HPDE6-E6E7 (cell line): ENCODE measurements around the gene STPG2.
A peak's percentile ranks its signal among the peaks of the same experiment; 100 is the strongest.

Source experiments
- DNase-seq: peaks from one replicate; pipeline ENCODE4 v3.0.0; 2011; ENCODE audit warnings: missing footprints; ENCODE audit errors: extremely low spot score

STPG2 gene

DNA sequence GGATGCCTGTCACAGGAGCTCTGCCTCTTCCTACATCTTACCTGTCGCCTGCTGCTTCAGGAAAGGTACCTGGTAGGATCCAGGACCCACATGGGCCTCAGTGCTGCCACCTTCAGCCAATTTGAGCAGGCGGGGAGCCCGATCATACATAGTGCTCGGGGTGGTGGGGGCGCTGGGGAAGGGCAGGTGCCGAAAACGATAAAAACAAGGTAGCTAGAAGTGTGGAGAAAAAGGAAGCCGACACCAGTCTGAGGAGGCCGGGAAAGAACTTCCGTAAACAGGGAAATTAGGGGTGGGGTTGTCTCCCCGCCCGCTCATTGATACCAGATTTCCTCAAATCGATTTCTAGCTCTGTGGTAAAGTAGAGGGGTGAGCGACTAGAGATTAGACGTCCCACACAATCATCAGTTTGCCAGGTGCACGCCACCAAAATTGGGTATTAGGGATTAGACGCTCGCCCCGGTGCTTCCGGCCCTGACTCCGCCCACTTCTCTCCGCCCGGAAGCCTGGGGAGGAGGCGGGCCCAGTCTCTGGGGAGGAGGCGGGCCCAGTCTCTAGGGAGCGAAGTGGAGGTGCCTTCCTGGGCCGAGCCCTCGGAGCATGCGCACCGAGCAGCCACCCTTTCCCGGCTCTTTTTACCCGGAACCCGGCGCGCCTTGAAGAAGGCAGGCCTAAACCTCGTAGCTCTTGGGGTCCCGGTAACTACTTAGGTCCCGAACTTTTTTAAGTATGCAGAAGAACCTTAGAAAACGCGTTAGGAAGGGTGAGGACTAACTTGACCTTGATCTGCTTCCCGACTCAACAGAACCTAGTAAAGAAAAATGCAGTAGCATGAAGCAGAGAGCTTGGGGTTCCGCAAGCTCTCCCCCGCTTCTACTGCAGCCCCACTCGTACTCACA lies at the start of gene STPG2:
Gene STPG2 (minus strand): TSS at position 476 of the 899 bp plus-strand sequence.
- DNase-seq: peak; percentile 90

DNA sequence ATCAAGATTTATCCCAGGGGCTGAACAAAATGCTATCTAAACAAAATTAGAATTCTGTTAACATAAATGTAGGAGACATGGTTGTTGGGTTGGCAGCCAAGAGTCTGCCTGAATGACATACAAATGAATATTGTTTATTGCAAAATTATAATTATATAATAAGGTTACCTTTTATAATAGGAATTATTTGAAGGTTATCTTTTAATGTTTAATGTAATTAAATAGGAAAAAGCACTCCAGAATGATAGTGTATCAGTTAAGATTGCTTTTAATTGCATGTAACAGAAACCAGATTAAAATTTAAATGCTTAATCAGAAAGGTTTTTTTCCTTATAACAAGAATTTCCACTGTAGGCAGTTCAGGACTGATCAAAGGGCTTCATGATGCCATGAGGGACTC lies 42.0 kb upstream of the STPG2 start:
- no peak for DNase-seq

DNA sequence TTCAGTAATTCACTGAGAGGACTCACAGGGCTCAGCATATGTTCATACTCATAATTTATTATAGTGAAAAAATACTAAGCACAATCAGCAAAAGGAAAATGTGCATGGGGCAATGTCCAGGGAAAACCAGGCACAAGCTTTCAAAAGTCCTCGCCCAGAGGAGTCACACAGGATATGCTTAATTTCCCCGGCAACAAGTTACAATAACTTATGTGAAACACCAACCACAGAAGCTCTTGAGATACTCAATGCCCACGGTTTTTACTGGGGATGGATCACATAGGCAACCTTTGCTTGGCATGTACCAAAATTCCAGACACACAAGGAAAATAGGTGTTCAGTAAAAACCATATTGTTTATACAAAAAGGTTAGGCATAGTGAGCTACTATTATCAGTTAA lies 38.5 kb upstream of the STPG2 start:
- peak; percentile 14 for DNase-seq

DNA sequence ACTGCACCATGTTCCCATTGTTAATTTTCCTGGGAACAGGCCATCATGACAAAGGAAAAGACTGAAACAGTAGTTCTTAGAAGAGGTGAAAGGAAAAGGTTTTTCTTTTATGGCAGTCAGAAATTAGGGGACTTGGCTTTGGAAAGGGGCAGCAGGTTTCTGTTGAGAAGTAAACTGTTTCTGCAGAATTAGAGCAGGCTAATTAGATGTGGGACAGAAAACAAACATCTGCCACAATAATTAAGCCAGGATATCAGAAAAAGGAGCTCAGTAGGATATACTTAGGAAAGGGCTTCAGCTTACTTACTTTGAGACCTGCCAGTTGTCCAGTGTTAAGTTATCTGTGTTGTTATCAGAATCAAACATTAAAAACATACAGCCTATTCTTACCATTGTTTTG lies 36.7 kb upstream of the STPG2 start:
- no peak for DNase-seq

DNA sequence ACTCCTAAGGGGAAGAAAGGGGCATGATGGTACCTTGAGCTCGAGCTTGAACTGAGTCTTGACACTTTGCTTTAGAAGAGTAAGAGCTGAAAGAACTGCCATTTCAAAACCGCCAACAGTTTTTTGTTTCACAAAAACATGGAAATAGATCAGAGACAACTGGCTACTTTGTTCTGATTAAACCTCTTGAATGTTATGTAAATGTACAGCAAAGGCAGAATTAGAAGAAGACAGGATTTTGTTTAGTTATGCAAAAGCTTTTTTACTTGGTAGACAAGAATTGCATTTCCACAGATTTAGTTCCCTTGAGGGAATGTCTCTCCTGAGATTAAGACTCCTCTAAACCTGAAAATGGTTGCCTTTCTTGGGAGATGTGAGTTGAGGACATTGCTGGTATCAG lies 33.3 kb upstream of the STPG2 start:
- no peak for DNase-seq

DNA sequence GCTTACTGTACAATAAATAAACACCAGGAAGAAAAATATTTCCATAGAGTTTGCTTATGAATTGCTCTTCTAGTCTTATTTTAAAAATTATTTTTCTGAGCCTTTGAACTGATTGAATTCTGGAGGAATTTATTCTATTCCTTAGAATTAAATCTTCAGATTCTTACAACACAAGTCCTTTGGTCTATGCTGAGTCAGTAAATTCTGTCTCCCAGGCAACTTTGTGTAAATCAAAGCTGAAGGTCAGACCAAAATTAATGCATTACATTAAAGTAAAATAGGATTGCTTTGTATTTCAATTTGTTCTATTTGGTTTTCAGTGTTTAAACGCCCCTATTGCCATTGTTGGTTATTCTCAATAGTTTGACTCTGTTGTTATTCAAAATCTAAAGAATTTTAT lies 26.8 kb upstream of the STPG2 start:
- DNase-seq: no peak

DNA sequence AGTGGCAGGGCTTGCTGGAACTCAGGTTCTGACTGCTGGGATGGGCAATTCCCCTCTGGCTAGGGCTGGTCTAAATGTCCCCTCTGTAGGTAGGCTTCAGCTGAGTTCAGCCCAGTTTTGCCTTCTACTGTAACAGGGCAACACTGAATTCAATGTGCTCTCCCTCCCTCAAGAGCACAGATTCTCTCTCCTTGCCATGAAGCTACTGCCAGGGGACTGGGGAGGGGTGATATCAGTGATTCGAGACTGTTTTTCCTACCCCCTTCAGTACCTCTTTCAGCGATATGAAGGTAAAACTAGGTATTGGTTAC lies 23.4 kb upstream of the STPG2 start:
- no peak for DNase-seq

DNA sequence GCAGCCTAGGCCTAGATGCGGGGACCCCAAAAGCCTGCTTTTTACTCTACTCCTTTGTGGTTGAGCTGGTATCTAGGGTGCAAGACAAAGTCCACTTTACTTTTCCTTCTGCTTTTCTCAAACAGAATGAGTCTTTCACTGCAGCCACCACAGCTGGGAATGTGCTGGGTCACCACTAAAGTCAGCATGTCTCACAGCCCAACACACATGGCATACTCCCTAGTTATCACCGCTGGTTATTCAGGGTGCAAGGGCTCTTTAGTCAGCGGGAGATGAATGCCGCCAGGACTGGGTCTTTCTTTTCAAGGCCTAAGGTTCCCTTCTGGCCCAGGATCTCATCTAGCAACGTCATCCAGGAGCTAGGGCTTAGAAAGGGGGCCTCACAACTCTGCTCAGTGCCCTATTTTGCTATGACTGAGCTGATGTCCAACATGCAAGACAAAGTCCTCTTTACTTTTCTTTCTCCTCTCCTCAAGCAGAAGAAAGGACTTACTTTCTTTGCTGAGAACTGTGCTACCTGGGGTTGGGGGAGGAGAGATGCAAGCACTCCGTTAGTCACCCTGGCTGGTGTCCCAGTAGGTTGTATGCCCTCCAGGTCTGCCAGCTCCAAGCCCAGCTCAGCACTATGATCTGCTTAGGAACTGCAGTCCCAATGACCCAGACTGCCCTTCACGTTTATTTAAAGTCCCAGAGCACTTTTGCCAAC lies 22.9 kb upstream of the STPG2 start:
- DNase-seq: peak; percentile 93

DNA sequence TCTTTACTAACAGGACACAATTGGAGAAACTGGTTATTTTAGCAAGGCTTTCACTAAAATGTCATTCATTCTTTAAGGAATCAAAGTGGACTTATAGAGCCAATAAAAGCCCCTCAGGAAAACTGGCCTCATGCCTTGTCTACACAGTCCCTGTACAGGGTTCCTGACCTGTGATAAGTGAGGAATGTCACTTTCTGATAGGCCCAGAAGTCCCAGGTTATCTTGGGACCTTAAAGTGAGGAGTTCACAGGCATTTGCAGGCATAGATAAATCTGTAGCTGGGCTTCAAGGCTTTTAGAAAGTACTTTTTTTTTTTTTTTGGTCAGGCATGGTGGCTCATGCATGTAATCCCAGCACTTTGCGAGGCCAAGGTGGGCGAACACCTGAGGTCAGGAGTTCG lies 19.4 kb upstream of the STPG2 start:
- DNase-seq: no peak

DNA sequence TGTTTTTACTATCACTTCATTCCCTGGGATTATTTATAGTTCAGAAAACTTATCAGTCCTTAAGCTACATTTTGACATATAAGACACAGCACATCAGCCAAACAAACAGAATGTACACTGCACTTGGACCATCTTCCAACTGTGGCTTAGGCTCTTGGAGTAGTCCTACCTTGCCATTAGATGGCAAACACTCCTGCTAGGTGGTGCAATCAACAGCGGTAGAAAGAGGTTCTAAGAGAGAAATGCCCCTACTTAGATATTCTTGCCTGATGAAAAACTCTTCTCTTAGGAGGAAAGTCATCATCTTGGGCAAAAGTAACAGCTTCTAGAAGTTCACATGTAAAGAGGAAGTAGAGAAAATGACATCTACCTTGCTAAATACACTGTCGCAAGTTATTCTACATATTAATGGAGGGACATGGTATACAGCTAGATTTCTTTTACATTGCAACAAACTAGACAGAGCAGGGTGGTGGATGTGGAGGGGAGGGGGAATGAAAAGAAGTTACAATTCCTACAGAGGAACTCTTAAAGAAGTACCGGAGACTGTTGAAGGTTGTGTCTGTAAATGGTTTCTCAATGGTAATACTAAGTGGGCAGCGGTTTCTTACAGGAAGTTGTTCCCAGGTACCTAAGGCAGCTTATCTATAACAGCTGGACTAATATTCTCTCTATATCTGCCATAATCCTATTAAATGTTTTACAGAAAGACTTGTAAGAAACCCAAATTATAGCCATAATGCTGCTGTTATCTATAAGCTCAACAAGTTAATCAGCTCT lies 8.1 kb upstream of the STPG2 start:
- DNase-seq: no peak

DNA sequence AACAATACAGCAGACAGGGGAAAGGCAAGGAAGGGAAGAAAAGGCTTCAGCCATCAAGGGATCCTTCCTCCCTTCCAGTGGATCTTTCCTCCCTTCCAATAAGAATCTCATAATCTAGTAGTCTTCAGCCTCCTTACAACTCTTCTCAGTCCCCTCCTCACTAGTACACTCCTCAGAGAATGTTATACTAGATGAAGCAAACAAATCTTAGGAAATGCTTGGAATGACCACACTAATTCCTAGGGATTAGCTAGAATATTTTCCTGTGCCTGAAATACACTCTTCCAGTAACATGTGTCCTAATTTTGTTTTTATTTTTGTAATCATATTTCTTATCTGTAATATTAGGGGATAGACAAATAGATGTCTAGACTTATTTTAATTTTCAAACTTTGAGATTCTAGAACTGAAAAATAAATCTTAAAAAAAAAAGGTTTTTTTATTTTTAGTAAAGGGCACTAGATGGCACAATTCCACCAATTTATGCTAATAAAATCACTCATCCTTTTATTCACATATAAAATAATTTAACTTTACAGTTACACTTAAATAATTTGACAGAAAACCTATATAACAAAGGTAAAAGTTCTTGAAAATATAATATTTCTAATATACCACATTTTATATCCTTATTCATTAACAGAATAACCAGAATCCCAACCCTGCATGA lies 7.0 kb upstream of the STPG2 start:
- DNase-seq: no peak

DNA sequence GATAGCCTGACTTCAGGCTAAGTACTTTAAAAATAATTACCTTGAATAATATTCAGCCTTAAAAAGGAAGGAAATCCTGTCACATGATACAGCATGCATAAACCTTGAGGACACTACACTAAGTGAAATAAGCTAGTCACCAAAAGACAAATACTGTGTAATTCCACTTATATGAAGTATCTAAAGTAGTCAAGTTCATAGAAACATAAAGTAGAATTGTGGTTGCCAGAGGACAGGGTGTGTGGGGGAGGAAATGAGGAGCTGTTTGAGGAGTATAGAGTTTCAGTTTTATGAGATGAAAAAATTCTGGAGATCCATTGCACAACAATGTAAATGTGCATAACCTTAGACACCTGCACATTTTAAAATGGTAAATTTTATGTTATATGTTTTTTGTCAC lies 5.6 kb upstream of the STPG2 start:
- DNase-seq: no peak

DNA sequence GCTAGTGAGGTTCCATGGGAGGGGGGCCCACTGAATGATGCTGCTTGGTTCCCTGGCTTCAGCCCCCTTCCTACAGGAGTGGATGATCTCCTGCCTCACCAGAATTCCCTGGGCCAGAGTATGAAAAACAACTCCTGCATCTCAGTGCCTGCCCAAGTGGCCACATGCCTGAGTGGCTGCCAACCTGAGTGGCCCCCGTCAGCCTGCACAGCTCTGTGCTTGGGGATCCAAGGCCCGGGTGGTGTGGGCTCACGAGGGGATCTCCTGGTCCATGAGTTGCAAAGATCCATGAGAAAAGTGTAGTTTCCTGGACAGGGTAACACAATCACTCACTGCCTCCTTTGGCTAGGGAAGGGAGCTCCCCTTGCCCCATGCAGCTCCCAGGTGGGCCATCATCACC lies 17.1 kb downstream of the STPG2 start:
- DNase-seq: no peak

DNA sequence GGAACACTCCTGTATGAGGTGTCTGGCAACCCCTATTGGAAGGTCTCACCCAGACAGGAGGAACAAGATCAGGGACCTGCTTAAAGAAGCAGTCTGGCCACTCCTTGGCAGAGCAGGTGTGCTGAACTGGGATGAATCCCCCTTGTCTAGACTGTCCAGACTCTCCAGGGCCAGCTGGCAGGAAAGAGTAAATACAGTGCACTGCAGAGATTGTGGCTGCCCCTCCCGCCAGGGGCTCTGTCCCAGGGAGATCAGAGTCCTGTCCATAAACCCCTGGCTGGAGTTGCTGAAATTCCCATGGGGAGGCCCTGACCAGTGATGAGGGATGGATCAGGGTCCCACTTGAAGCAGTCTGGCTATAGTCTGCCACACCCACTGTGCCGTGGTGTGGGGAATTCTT lies 17.7 kb downstream of the STPG2 start:
- DNase-seq: no peak

DNA sequence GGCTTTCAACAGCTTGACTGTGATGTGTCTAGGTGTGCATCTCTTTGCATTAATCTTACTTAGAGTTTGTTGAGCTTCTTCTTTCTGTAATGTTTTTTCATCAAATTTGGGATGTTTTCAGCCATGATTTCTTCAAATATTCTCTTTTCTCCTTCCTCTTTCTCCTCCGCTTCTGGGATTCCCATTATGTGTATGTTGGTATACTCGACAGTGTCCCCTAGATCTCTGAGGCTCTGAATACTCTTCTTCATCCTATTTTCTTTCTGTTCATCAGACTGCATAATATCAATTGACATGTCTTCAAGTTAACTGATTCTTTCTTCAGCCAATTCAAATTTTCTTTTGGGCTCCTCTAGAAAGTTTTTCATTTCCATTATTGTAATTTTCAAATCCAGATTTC lies 25.9 kb downstream of the STPG2 start:
- no peak for DNase-seq

DNA sequence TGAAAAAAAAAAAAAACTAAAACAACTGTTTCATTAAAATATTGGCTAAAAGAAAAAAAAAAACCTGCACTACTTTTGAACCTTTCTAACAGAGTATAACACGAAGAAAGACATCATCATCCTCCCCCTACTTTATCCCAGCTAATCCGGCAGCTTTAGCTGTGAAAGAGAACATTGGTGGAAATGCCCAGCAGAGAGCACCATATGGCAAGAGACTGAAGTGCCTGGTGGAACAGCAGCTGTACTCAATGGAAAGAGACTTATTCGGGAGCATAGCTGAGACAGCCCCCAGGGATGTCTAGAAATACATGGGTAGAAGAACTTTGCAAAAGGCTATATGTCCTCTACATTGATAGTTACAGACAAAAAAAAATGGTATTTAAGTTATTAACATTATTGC lies 30.3 kb downstream of the STPG2 start:
- DNase-seq: no peak

DNA sequence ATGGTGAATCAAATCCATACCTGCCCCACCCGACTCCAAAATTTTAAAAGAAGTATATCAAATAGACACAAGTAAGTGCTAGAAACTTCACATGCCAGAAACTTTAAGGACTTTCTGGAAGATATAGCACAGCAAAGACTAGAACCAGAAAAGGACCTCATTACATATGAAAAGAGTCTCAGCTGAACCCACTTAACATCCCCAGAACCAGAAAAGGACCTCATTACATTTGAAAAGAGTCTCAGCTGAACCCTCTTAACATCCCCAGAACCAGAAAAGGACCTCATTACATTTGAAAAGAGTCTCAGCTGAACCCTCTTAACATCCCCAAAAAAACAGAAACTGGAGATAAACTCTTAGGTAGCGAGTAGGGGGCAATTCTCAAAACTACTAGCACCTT lies 32.3 kb downstream of the STPG2 start:
- no peak for DNase-seq

DNA sequence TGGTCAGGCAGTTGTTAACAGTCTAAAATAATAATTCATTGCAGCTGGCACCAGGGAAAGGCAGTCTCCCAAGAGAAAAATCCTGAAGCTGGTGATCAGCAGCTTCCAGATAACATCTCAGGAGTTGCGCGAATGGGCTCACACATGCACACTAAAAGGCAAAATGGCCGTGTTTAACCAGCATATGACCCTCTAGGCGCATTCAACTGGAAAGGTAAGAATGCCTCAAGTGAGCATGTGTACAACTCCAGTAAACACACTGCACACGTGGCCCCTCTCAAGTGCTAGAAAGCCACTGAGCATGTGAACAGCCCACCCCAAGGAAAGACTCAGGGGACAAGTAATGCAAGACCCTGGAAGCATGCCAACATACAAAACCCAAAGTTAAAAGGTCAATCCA lies 33.1 kb downstream of the STPG2 start:
- no peak for DNase-seq

DNA sequence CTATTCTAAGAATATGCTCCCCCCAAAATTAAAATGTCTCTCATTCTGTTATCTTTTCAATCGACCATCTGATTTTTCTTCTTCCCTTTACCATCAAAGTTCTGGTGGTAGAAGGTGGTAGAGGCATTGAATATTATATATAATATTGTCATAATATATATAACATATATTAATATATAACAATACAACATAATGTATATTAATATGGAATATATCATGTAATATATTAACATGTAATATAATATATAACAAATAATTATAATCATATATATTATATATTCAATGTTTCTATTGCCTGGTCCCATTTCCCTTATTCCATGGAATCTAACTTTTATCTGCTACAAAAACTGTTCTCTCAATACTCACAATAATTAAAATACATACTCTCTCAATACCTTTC lies 40.6 kb downstream of the STPG2 start:
- no peak for DNase-seq

DNA sequence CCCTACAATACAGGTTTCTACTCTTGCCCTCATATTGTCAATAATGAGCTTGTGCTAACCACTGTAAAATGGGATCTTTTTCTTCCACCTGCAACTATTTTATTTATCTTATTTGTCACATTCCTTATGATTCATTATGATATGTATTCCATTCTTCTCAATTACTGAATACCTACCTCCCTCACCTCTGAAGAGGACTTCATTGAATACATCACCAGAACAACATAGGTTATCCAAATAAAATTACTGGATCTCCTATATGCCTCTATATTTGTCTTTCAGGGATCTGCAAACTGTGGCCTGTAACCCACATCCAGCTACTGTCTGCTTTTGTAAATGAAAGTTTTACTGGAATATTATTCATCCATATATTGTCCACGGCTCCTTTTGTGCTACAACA lies 41.3 kb downstream of the STPG2 start:
- no peak for DNase-seq

DNA sequence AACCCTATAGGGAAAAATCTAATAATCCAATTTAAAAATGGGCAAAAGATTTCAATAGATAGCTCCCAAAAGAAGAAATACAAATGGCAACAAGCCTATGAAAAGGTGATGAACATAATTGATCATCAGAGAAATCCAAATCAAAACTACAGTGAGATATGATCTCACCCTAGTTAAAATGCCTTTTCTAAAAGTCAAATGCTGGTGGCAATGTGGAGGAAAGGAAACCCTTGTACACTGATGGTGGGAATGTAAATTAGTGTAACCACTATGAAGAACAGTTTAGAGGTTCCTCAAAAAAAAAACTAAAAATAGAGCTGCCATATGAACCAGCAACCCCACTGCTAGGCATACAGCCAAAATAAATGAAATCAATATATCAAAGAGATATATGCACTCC lies 44.5 kb downstream of the STPG2 start:
- no peak for DNase-seq

DNA sequence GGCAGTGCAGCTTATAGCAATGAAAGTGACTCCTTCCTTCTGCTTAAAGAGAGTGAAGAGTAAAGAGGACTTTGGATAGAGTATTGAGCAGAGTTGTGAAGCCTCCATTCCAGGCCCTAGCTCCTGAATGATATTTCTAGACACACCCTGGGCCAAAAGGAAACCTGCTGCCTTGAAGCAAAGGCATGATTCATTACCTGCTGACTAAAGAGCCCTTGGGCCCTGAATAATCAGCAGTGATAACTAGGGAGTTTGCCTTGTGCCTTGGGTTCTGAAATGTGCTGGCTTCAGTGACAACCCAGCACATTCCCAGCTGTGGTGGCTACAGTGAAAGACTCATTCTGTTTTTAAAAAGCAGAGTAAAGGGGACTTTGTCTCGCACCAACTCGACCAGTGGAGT lies 49.2 kb downstream of the STPG2 start:
- no peak for DNase-seq
